GM15510 (cell line): Measurements from ENCODE around the gene STK39.

ENCODE experiments used
- POLR2A ChIP-seq: IDR thresholded peaks from 3 replicates; pipeline ENCODE4 v1.6.1; 2011; ENCODE audit warnings: borderline replicate concordance; ENCODE audit not compliant: insufficient read length; ENCODE audit errors: extremely low read depth

STK39 gene

DNA sequence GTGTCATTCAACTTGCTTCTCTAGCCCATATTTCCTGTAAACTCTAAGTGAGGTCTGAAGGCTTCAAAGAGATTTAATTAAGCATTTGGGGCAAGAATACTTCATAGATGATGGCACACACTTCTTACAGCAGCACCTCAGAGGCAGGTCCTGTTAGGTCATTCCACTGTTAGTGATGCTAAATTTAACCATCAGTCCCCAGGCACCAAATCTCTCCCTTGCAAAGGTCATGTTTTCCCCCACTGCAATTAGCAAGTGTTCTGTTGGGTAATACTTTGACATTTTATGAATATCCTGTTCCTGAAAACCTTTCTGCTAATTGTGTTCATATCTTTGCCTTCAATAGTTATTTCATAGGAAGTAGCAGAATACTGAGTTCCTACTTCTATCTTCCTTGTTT lies 117.0 kb downstream of the STK39 start:
- no peak for TF ChIP-seq POLR2A

DNA sequence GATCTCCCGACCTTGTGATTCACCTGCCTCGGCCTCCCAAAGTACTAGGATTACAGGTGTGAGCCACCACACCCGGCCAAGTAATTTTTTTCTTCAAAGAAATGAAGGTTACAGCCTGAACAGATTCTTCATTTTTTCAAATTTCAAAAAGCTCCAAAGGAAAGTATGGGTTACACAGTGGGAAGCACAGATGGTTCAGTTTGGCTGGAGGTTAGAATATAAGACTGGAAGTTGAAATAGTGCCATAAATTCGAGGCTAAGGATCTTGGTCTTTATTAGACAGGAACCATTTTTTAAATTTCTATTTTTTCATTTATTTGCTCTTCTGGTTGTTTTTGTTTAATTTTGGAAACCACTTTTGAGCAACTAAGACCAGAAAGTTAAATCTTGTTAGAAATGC lies 120.0 kb downstream of the STK39 start:
- TF ChIP-seq POLR2A = no peak

DNA sequence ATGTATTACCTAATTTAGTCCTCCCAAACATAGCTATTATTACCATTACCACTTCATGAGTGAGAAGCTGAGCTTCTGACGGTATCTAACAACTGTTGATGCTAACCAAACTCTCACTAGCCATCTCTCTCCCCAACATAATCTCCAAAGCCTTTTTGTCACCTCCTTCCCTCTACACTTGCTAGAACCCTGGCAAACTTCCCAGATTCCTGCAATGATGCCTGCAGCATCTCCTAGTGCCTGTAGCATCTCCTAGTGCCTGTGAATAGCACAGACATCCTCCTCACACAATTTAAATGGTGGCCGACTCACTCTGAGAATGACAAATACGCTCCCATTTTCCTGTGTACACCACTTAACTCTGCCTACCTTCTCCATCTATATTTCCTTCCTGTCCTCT lies 126.7 kb downstream of the STK39 start:
- TF ChIP-seq POLR2A = no peak

DNA sequence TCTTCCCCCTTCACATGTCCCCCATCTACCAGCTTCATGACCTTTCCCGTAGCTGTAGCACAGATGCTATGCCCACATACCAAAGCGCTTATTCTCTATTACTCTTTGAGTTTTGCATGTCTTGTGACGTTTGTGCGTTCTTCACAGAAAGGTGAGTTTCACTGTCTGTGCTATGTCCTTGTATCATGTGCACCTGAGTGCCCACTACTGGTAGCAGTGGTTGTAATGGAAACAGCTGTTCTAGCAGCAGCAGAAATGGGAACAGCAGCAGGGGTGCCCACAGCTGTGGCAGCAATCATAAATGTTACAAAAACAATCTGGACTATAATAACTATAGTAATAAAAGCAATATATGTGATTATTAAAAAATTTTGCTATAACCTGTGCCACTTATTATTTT lies 127.1 kb downstream of the STK39 start:
- TF ChIP-seq POLR2A = no peak

DNA sequence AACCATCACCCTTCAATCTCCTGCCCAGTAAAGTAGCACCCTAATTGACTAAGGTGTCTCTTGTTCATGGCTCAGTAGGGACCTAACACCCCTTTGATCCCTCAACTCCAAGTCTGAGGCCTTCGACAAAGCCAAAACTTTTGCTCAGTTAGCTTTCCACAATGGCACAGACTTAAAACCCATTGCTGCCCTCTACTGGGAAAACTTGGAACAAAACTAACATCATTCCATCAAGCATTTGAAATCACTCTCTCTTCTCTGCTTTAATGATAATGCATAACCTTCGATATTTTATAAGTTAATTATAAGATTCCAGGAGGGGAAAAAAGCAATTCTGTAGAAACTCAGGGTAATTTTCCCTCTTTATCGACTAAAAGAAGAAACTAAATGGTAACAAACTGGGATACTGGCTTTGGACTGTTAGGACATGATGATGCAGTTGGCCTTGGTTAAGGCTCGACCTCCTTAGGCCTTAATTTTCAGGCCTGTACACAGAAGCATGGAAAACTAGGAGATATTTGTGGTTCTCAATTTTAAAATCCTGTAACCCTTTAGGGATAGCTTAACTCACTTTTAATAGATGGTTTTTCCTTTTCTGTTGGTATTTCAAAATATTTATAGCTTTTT lies 127.8 kb downstream of the STK39 start:
- TF ChIP-seq POLR2A = no peak

DNA sequence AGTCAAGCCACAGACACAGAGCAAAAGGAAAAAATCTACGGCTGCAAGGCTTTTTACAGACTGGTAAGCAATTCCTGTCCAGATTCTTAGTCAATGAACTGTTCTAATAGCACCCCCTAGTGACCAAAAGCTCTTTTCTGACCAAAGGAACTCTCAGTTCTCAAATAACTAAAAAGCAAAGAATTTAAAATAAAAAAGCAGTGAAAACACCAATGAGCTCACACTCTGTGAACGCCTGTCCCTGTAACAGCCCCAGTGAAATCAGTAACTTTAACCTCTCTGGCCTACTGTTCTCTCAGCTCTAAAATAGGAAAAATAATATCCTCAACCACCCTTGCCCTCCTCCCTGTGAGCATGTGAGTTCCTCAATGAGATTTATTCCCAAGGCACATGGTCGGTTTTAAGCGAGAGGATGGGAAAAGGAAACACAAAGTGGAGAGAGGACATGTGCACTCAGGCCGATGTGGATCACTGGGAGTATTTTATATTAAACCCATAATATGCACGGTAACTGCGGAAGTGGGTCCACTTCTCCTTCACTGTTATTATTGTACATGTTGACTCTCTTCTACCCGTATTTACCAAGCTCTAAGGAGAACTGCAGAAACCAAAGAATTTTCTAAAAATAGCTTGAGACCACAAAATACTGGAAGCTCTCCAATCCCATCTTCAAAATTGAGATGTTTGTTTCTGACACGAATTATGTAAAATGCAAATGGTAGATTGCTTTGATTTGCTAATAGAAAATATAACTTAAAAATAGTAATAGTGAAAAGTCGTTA lies 128.5 kb downstream of the STK39 start:
- no peak for TF ChIP-seq POLR2A

DNA sequence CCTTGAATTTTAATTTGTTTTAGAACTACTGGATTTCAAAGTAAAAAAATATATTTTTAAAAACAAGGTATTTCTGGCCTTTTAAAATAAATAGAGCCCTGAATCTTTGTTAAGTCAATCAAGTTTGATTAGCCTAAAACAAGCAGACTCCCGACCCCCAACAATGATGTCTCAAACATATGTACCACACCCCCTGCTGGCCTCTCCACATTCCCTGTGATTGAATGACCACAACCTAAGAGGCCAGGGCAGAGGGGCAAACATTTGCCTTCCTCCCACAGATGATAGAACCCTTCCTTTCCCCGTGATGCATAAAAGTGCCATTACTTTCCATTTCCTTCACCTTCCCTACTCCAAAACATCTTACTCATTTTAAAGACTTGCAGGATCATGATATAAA lies 130.9 kb downstream of the STK39 start:
- no peak for TF ChIP-seq POLR2A

DNA sequence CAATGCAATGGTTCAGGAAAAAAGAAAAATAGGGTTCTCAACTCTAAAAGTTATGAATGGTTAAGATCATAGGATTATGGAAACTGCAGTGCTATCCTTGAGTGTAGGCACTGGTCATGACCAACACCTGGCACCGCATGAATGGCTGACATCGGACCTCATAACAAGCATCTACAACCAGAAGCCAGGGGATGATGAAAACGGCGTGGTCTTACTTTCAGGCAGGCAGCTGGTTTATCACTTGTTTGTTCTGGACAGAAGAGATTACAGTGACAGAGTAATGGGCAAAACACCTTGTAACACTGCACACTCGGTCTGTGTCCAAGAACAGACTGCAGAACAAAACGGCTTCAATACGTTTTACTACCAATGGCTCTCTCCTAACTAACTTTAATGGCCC lies 132.8 kb downstream of the STK39 start:
- TF ChIP-seq POLR2A = no peak

DNA sequence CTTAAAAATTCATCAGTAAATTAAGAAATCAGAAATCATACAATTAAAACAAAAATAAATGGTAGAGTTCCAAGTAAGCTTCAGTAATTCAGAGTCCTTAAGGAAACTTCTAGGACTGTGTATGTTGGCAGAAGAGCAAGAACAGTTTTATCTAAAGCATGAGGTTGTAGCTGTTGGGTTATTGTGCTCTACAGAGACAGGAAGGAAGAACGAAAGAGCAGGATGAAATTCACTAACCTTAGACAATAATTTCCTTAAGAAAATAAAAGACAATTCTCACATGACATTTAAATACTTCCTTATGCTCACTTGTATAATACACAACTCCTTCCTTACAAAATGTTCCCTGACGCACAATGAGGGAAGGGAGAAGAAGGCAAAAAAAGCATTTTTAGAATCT lies 133.4 kb downstream of the STK39 start:
- TF ChIP-seq POLR2A = no peak

DNA sequence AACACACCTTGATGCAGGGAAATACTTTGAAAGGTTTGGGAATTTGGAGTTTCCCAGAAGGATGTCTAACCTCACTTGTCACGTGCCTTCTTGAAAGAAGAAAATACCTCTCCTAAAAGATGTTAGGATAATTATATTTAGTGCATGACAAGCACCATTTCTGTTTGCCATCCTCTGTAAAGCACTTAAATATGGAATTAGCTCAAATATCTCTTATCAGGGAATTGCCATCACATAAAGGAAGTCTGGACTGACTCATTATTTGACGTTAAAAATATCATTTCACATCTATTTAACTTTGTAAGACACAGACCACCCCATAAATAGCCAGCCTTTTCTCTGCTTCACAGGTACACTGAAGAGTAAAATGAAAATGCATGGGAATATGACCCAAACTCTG lies 140.1 kb downstream of the STK39 start:
- TF ChIP-seq POLR2A = no peak

DNA sequence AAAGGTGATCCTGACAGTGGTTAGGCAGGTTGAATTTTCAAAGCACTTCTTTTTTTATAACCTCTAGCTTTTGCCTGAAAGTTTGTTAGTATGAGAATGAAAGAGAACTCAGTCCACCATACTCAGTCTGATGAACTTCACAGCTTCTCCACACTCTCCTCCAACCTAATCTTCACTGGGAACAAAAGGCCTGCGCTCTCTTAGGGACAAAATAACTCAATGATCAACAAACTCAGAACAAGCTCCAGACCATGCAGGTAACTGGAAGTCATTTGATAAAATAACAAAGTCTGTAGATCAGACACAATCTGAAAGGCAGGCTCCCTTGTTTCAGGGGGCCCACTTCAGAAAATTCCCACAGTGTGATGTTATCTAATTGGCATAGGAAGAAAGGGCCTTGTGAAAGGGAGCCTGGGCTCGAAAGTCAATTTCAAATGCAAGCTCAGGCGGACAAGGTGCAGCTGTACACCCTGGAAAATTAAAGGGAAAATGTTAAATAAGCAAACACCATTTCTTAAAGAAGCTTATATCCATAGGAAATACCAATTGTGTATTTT lies 142.2 kb downstream of the STK39 start:
- no peak for TF ChIP-seq POLR2A

DNA sequence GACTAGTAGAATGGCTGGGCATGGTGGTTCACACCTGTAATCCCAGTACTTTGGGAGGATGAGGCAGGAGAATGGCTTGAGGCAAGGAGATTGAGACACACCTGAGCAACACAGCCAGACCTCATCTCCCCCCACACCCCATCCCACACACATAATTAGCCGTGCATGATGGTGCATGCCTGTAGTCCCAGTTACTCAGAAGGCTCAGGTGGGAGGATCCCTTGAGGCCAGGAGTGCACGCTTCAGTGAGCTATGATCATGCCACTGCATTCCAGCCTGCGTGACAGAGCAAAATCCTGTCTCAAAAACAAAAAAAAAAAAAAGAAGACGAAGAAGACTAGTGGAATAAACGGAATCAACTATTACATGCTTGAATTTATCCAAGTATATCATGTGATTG lies 150.0 kb downstream of the STK39 start:
- TF ChIP-seq POLR2A = no peak

DNA sequence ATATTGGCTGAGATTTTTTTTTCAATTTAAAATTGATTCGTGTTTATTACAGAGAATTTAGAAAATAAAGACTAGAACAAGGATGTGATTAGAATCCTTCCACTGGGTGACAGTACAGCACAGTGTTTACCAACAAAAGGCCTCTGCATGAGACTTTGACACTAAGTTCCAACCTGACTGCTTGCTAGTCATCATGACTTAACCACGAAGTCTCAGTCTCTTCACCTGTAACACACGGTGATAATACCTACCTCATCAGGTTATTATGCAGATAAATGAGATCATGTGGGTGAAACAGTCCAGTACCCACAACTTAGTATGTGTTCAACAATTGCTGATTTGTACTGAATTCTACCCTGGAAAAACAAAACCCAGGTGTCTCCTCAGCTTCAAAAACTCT lies 151.2 kb downstream of the STK39 start:
- no peak for TF ChIP-seq POLR2A

DNA sequence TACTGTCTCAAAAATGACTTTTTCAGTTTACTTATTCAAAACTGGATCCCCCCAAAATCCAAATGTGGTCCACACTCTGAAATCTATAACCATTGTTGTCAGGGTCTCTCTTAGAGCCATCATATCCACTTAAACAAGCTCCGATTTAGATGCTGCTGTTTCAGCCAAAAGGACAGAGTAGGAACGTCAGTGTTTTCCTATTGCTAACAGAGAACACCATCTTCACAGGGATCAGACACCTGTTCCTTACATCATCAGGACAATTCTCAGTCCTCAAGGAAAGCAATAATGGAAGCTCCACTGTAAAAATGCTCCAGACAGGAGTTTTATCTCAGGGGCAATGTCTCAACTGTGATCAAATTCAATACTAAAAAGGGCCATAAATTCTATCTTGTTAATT lies 155.4 kb downstream of the STK39 start:
- TF ChIP-seq POLR2A = no peak

DNA sequence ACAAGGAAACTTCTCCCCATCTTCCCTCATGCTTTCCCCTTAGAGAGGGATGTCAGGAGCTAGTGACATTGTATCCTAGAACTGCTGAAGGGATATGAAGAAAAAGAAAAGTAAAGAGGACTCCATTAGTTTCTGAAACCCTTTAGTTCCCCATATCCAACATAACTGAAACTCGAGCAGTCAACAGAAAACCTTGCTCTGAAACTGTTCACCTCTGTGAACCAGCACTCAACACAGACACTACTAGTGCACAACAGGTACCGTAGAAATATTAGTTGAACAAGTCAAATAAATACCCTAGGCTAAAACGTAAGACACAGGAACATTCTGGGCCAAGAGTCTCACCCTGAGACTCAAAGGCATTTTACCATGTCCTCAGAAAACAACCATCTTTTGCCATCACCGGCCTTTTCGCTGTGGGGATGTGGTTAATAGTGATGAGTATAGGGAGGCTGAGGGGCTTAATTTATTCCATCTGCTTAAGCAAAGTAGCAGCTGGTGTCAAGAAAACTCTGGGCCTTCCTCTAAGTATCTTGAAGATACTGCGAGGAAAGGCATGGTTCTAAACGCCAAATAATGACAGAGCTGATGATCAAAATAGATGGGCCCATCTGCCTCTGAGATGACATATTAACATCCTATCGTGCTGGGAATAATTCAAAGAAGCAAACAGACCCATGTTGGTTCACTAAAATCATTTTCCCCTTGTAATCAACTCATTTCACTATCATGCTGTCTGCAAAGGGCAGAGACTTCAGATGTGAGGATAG lies 156.8 kb downstream of the STK39 start:
- TF ChIP-seq POLR2A = no peak
